Activated CD8-positive, alpha-beta T cell treated with anti-CD3 and anti-CD28 coated beads for 36 hours (primary cell): ENCODE results near the gene PRKN. TPM values are rescaled to one million over a fixed set of nuclear protein-coding genes. Genes with fewer than 3 reads are reported as not detected.

Experiments used
- ATAC-seq: fragments of 200-7000 bp; cut with Tn5 transposase; one replicate; pipeline ENCODE4 v1.10.0; 2021; ENCODE audit warnings: mild to moderate bottlenecking, moderate library complexity
- CTCF ChIA-PET: fragments of 350-600 bp; sonication (Branson Sonifier 250); formaldehyde crosslinking; loops from one replicate; lab custom pipeline; 2021; ENCODE audit warnings: antibody characterized with exemption; lab: Charles Lee
- POLR2A ChIA-PET: fragments of 350-600 bp; sonication (Branson Sonifier 250); formaldehyde crosslinking; loops from one replicate; lab custom pipeline; 2021; ENCODE audit warnings: antibody characterized with exemption; lab: Charles Lee
- DNase-seq: peaks from one replicate; pipeline ENCODE4 v3.0.0-alpha.2; 2020
- H3K27ac Mint-ChIP-seq: one replicate; pipeline ENCODE4 v1.8.0; 2021; ENCODE audit warnings: mild to moderate bottlenecking, mixed read lengths
- H3K27me3 Mint-ChIP-seq: one replicate; pipeline ENCODE4 v1.8.0; 2021; ENCODE audit warnings: mixed read lengths
- H3K36me3 Mint-ChIP-seq: one replicate; pipeline ENCODE4 v1.8.0; 2021; ENCODE audit warnings: low read depth, mixed read lengths
- H3K4me1 Mint-ChIP-seq: one replicate; pipeline ENCODE4 v1.8.0; 2021; ENCODE audit warnings: low read depth, mixed read lengths
- H3K4me3 Mint-ChIP-seq: one replicate; pipeline ENCODE4 v1.8.0; 2021; ENCODE audit warnings: mild to moderate bottlenecking, moderate library complexity, mixed read lengths
- H3K9me3 Mint-ChIP-seq: one replicate; pipeline ENCODE4 v1.8.0; 2021; ENCODE audit warnings: mixed read lengths
- intact Hi-C: fragments of 100-400 bp; cut with micrococcal nuclease; formaldehyde crosslinking; loops from one replicate; pipeline ENCODE4 v1.10.0; 2022
- total RNA-seq, 2 experiments: library from RNA; stranded (reverse); gene quantifications; one replicate each; pipeline ENCODE4 v1.2.3, GENCODE V29; 2021
- TF ChIP-seq, protein P1 (sequence below): fragments of 200-600 bp; IDR thresholded peaks from one replicate; pipeline ENCODE4 v1.8.0; 2022; ENCODE audit warnings: antibody characterized with exemption, mild to moderate bottlenecking

The PRKN gene
- total RNA-seq, 2 experiments from 2014 or later: 1.2 to 1.4 TPM

DNA sequence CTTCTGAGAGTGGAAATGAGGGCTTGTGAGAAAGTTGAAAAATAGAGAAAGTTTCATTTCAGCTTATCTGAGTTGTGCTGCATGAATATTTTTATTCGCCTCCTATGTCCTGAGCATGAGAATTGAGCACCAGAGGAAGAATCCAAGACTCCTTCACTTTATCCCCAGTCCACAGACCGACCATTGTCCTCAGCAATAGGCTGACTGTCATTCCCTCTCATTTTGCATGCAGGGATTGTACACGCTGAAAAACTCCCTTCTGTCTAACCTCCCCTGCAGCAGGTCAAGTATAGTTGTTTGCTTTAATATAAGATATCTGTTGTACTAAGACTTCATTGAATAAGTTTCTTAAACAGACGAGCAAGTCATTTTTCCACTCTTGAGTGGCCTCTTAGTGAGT lies 437.6 kb downstream of the PRKN start:
- Mint-ChIP-seq H3K9me3 (no peaks in the 10 kb centered on the region), H3K4me1 (no peaks in the 10 kb centered on the region), H3K27me3 (no peaks in the 10 kb centered on the region), H3K27ac (no peak overlapping the region), H3K36me3 (no peaks in the 10 kb centered on the region), H3K4me3 (no peak overlapping the region)
- ATAC-seq (no peak), DNase-seq (no peak)
- ChIA-PET POLR2A (no interaction called here), CTCF (no interaction called here)
- TF ChIP-seq, protein P1, sequence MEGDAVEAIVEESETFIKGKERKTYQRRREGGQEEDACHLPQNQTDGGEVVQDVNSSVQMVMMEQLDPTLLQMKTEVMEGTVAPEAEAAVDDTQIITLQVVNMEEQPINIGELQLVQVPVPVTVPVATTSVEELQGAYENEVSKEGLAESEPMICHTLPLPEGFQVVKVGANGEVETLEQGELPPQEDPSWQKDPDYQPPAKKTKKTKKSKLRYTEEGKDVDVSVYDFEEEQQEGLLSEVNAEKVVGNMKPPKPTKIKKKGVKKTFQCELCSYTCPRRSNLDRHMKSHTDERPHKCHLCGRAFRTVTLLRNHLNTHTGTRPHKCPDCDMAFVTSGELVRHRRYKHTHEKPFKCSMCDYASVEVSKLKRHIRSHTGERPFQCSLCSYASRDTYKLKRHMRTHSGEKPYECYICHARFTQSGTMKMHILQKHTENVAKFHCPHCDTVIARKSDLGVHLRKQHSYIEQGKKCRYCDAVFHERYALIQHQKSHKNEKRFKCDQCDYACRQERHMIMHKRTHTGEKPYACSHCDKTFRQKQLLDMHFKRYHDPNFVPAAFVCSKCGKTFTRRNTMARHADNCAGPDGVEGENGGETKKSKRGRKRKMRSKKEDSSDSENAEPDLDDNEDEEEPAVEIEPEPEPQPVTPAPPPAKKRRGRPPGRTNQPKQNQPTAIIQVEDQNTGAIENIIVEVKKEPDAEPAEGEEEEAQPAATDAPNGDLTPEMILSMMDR: no peak
- intact Hi-C loops: no loop called here

DNA sequence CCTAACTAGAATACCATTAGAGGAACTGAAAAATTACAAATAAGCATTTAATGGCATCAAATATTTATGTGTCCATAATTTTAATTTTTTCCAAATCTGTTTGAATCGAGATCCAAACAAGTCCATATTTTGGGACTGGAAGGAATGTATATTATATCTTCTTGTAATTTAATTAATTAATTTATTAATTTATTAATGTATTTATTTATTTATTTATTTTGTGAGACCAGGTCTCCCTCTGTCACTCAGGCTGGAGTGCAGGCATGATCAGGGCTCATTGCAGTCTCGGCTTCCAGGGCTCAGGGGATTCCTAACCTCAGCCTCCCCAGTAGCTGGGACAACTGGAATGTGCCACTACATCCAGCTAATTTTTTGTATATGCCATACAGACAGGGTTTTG lies 453.6 kb downstream of the PRKN start:
- DNase-seq (no peak), ATAC-seq (no peak)
- intact Hi-C loops: no loop called here
- TF ChIP-seq, protein P1: no peak
- Mint-ChIP-seq H3K36me3 (no peaks in the 10 kb centered on the region), H3K4me3 (no peak overlapping the region), H3K27ac (no peak overlapping the region), H3K4me1 (no peaks in the 10 kb centered on the region), H3K9me3 (no peaks in the 10 kb centered on the region), H3K27me3 (no peaks in the 10 kb centered on the region)
- POLR2A ChIA-PET: no interaction called here
- CTCF ChIA-PET: no interaction called here

DNA sequence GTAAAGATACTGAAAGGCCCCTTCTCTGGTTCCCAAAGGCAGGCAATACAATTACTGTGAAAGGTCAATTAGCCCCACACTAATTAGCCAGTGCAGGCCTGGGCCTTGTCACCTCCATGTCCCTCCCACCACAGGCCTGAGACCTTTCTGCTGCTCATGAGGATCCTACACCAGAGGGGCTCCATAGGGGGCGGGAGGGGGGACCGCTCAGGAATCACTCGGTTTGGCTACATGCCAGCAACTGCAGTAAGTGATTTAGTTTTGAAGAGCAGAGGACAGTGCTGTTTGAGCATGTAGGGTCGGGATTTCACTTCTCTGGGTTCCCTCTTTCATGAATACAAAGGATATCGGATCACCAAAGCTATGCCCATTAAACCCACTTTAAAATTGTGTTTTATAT lies 455.6 kb downstream of the PRKN start:
- H3K36me3 Mint-ChIP-seq: no peaks in the 10 kb centered on the region
- TF ChIP-seq, protein P1: no peak
- no peaks in the 10 kb centered on the region for H3K4me1 Mint-ChIP-seq
- ATAC-seq: no peak
- CTCF ChIA-PET: no interaction called here
- no peaks in the 10 kb centered on the region for H3K27me3 Mint-ChIP-seq
- POLR2A ChIA-PET: no interaction called here
- no peaks in the 10 kb centered on the region for H3K9me3 Mint-ChIP-seq
- DNase-seq: no peak
- no peak overlapping the region for H3K4me3 Mint-ChIP-seq
- no peak overlapping the region for H3K27ac Mint-ChIP-seq
- intact Hi-C loops: no loop called here

DNA sequence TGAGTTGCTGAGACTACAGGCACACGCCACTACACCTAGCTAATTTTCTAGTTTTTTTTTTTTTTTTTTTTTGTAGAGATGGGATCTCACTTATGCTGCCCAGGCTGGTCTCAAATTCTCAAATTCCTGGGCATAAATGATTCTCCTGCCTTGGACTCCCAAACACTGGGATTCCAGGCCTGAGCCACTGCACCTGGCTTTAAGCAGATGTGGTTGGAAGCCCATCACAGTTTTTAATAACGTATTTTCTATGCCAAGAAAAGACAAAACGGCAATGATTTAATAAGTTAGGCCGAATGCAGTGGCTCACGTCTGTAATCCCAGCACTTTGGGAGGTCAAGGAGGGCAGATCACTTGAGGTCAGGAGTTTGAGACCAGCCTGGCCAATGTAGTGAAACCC lies 456.6 kb downstream of the PRKN start:
- Mint-ChIP-seq H3K9me3 (no peaks in the 10 kb centered on the region), H3K4me3 (no peak overlapping the region), H3K27ac (no peak overlapping the region), H3K4me1 (no peaks in the 10 kb centered on the region), H3K27me3 (no peaks in the 10 kb centered on the region), H3K36me3 (no peaks in the 10 kb centered on the region)
- POLR2A ChIA-PET: no interaction called here
- TF ChIP-seq, protein P1: no peak
- no peak for DNase-seq
- ATAC-seq: no peak
- CTCF ChIA-PET: no interaction called here
- intact Hi-C loops: no loop called here

DNA sequence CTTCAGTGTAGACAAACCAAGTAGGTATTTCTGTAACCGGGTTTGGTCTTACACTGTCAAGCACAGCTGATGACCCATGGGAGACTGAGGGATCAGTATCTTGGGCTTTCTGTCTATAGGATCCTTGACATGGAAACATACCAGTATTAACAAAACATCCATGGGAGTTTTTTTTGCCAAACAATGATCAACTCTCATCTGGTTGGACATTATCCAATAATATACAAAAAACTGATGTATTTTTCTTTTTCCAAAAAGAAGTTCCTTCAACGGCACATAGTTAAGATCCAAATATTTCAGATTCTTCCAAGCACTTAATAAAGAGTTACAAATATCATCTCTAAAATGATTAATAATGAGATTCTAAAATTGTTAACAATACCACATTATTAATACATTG lies 459.9 kb downstream of the PRKN start:
- no peak for ATAC-seq
- Mint-ChIP-seq H3K4me1 (no peaks in the 10 kb centered on the region), H3K9me3 (peaks cover 6% of the 10 kb centered on the region), H3K4me3 (no peak overlapping the region), H3K27me3 (no peaks in the 10 kb centered on the region), H3K27ac (no peak overlapping the region), H3K36me3 (no peaks in the 10 kb centered on the region)
- intact Hi-C loops: no loop called here
- CTCF ChIA-PET: no interaction called here
- POLR2A ChIA-PET: no interaction called here
- no peak for DNase-seq
- TF ChIP-seq, protein P1: no peak
